Endothelial cell of umbilical vein (primary cell): Measurements from ENCODE around the gene LHFPL2. TPM values are rescaled to one million over a fixed set of nuclear protein-coding genes. Genes with fewer than 3 reads are reported as not detected.
A peak's percentile ranks its signal among the peaks of the same experiment; 100 is the strongest.

ENCODE experiments used
- BruUV-seq: library from RNA; stranded (reverse); fragments of 400-500 nt; replicated peaks from 2 replicates; lab custom pipeline; 2021; lab: Mats Ljungman, UMichigan
- CTCF ChIA-PET: fragments of 300-600, 350-600 bp; sonication (Branson Sonifier 250); formaldehyde crosslinking; loops from one replicate; lab custom pipeline; 2021; ENCODE audit warnings: antibody characterized with exemption, inconsistent platforms; lab: Charles Lee
- POLR2A ChIA-PET: fragments of 300-600, 350-600 bp; sonication (Branson Sonifier 250); formaldehyde crosslinking; loops from one replicate; lab custom pipeline; 2021; ENCODE audit warnings: antibody characterized with exemption, inconsistent platforms; lab: Charles Lee
- DNase-seq: peaks from one replicate; pipeline ENCODE4 v3.0.0-alpha.2; 2011; ENCODE audit warnings: low read depth, low spot score
- FAIRE-seq: peaks from 2 replicates; lab custom pipeline; 2011; peaks lifted over from hg19 to GRCh38; lab: Jason Lieb, UNC
- H2AFZ ChIP-seq: 2 replicates; pipeline ENCODE4 v1.6.0; 2012; ENCODE audit warnings: low read depth, low read length, control low read depth, inconsistent platforms
- H3K27ac ChIP-seq: 2 replicates; pipeline ENCODE4 v1.5.1; 2011; ENCODE audit warnings: low read depth, mild to moderate bottlenecking, control low read depth, low read length, moderate library complexity; ENCODE audit not compliant: insufficient read depth
- H3K27me3 ChIP-seq, 2 experiments: 2 replicates each; pipeline versions ENCODE4 v1.6.0 to v1.6.1; 2011; ENCODE audit warnings: low read length in 2 of 2, mixed read lengths in 1 of 2; ENCODE audit not compliant: control insufficient read depth in 2 of 2, insufficient read depth in 2 of 2
- H3K36me3 ChIP-seq, 2 experiments: 2 replicates in 1 of 2; 3 replicates in 1 of 2; pipeline ENCODE4 v1.5.1; 2011; ENCODE audit warnings: low read length in 2 of 2, mild to moderate bottlenecking in 1 of 2, moderate library complexity in 1 of 2; ENCODE audit not compliant: control insufficient read depth in 2 of 2, insufficient read depth in 2 of 2; ENCODE audit errors: extremely low read depth in 1 of 2
- H3K4me1 ChIP-seq: 3 replicates; pipeline ENCODE4 v1.5.1; 2011; ENCODE audit warnings: mild to moderate bottlenecking, low read length; ENCODE audit not compliant: control insufficient read depth, insufficient read depth; ENCODE audit errors: extremely low read depth
- H3K4me2 ChIP-seq: 2 replicates; pipeline ENCODE4 v1.6.1; 2011; ENCODE audit warnings: low read length, control low read depth, mixed read lengths; ENCODE audit not compliant: insufficient read depth
- H3K4me3 ChIP-seq, 3 experiments: fragments of 200-600 bp in 1 of 3; sonication (generic), shearing (Covaris generic) in 1 of 3; replicated peaks in 1 of 3; 2 replicates each; pipeline ENCODE4 v1.5.1; 2011 to 2016; ENCODE audit warnings: control low read depth in 3 of 3, low read length in 3 of 3, mild to moderate bottlenecking in 2 of 3, inconsistent platforms in 1 of 3, low read depth in 1 of 3, moderate library complexity in 1 of 3; ENCODE audit not compliant: insufficient read depth in 1 of 3
- H3K79me2 ChIP-seq: 2 replicates; pipeline ENCODE4 v1.6.0; 2012; ENCODE audit warnings: low read length, inconsistent platforms; ENCODE audit not compliant: control insufficient read depth, insufficient read depth
- H3K9ac ChIP-seq: replicated peaks from 2 replicates; pipeline ENCODE3; 2011; ENCODE audit warnings: low read length, control low read depth; ENCODE audit not compliant: insufficient read depth; ENCODE audit errors: extremely low read depth
- H3K9me1 ChIP-seq: replicated peaks from 3 replicates; pipeline ENCODE4 v1.6.0; 2011; ENCODE audit warnings: mild to moderate bottlenecking, low read length; ENCODE audit not compliant: control insufficient read depth, insufficient read depth; ENCODE audit errors: extremely low read depth
- H3K9me3 ChIP-seq: replicated peaks from 2 replicates; pipeline ENCODE4 v1.5.1; 2012; ENCODE audit warnings: low read length, inconsistent platforms; ENCODE audit not compliant: control insufficient read depth, insufficient read depth
- H4K20me1 ChIP-seq: replicated peaks from 2 replicates; pipeline ENCODE3; 2011; ENCODE audit warnings: mild to moderate bottlenecking, low read length; ENCODE audit not compliant: control insufficient read depth, insufficient read depth; ENCODE audit errors: extremely low read depth
- EZH2 ChIP-seq: IDR thresholded peaks from 2 replicates; pipeline ENCODE4 v1.6.1; 2012; ENCODE audit warnings: borderline replicate concordance, low read depth, mild to moderate bottlenecking, moderate library complexity, low read length, inconsistent platforms; ENCODE audit not compliant: severe bottlenecking
- FOS ChIP-seq: IDR thresholded peaks from 2 replicates; pipeline ENCODE4 v1.6.1; 2011; ENCODE audit warnings: mild to moderate bottlenecking, low read length, moderate library complexity, borderline replicate concordance; ENCODE audit not compliant: insufficient read depth
- GATA2 ChIP-seq: IDR thresholded peaks from 2 replicates; pipeline ENCODE4 v1.7.0; 2011; ENCODE audit warnings: low read depth, mild to moderate bottlenecking, moderate library complexity, mixed read lengths, low read length; ENCODE audit not compliant: insufficient read length, insufficient read depth
- JUN ChIP-seq: IDR thresholded peaks from 2 replicates; pipeline ENCODE4 v1.6.1; 2011; ENCODE audit warnings: borderline replicate concordance, low read depth; ENCODE audit not compliant: insufficient read length, insufficient read depth
- MYC ChIP-seq: IDR thresholded peaks from one replicate; pipeline ENCODE4 v1.6.1; 2011; ENCODE audit warnings: mild to moderate bottlenecking, low read depth, low read length
- POLR2A ChIP-seq: IDR thresholded peaks from 2 replicates; pipeline ENCODE4 v1.6.1; 2012; ENCODE audit warnings: low read depth, mild to moderate bottlenecking, control low read depth, low read length
- POLR2AphosphoS5 ChIP-seq: IDR thresholded peaks from 2 replicates; pipeline ENCODE4 v1.6.1; 2012; ENCODE audit warnings: low read depth, mild to moderate bottlenecking, control low read depth, low read length, moderate library complexity; ENCODE audit not compliant: insufficient read depth
- dilution Hi-C: fragments of 300-500 bp; cut with MboI; formaldehyde crosslinking; loops from one replicate; pipeline ENCODE4 v1.15.0; 2019; ENCODE audit warnings: low sequenced_read_pairs; ENCODE audit not compliant: extremely low pct_ligation_motif_present
- intact Hi-C: fragments of 100-400 bp; cut with micrococcal nuclease; formaldehyde crosslinking; loops from one replicate; pipeline ENCODE4 v1.10.0; 2022
- polyA plus RNA-seq, 4 experiments: library from polyadenylated mRNA; depleted of rRNA in 3 of 4; stranded (reverse) in 3 of 4; unstranded in 1 of 4; fragments of >200 nt; gene quantifications; 2 replicates each; pipeline versions ENCODE4 v1.2.1 to v1.2.3, GENCODE V29; 2011 to 2012; ENCODE audit warnings: missing spikeins in 1 of 4
- total RNA-seq: library from RNA; stranded (reverse); gene quantifications from 2 replicates; pipeline ENCODE4 v1.2.3, GENCODE V29; 2021
- TF ChIP-seq, protein P1 (sequence below), 2 donors: IDR thresholded peaks; 1 replicate in 1 of 2; 2 replicates in 1 of 2; pipeline ENCODE4 v1.5.1; 2011; ENCODE audit warnings: low read length in 2 of 2, mild to moderate bottlenecking in 2 of 2, moderate library complexity in 2 of 2, control low read depth in 1 of 2, inconsistent platforms in 1 of 2, low read depth in 1 of 2; ENCODE audit not compliant: insufficient read depth in 1 of 2; ENCODE audit errors: extremely low read depth in 1 of 2
- TF ChIP-seq, protein P2 (sequence below): IDR thresholded peaks from 2 replicates; pipeline ENCODE4 v1.6.1; 2011; ENCODE audit not compliant: insufficient read depth, insufficient read length

The LHFPL2 gene
- total and polyA plus RNA-seq, 2 donors (not counting 3 experiments of a cell fraction or from before 2014, with no cell fraction given): 9.6 to 36.3 TPM

DNA sequence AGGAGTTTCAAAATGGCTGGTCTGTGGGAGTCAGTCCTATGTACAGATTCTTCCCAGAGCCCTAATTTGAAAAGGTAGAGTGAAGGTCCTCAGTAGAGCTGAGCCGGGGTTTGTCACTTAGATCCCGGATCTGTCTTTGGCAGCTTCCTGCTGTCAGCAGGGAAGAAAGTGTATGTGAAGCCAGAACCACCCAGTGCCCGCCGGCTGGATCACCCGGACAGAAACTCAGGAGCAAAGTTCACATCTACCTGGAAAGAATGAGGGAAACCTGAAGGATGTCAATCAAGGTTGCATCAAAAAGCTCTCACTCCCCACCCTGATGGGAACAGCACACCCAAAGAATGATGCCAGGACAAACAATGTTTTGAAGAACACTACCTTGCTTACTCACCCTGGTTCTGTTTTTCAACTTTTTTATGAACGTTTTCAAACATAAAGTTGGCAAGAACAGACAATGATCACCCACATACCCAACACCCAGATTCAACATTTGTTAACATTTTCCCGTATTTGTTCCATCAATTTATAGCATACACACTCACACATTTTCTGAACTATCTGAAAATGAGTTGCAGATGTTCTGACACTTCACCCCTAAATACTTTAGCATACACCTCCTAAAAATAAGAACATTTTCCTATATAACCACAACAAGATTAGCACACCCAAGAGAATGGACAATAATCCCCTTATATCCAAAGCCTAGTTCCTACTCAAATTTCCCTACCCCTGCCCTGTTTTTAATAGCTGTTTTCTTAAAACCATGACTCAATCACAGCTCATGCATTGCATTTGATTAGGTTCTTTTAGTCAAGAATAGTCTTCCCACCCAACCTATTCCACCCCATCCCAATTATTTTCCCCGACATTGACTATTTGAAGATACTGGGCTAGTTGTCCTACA, 133.9 kb downstream of the LHFPL2 start:
- H3K9me3 ChIP-seq: no peaks in the 10 kb centered on the region
- no peak overlapping the region for H3K27ac ChIP-seq
- no peaks in the 10 kb centered on the region for H3K27me3 ChIP-seq
- no peaks in the 10 kb centered on the region for H4K20me1 ChIP-seq
- no peak overlapping the region for H3K9ac ChIP-seq
- POLR2A ChIA-PET: no interaction called here
- H3K4me1 ChIP-seq: peaks cover 29% of the 10 kb centered on the region
- H2AFZ ChIP-seq: no peak overlapping the region
- H3K4me3 ChIP-seq: no peak overlapping the region
- FAIRE-seq: no peak
- no peaks in the 10 kb centered on the region for H3K9me1 ChIP-seq
- no peaks in the 10 kb centered on the region for H3K79me2 ChIP-seq
- CTCF ChIA-PET: interaction anchor here (1.6 to 6.4 kb wide), 2 partner anchors 10 to 19 kb away, joined by 5 to 26 read pairs; no protein-coding TSS in a partner anchor
- H3K36me3 ChIP-seq: peaks cover 0 to 2% of the 10 kb centered on the region in 2 experiments
- intact Hi-C loops (no loop called here), dilution Hi-C loops (no loop called here)
- no peak for DNase-seq
- no TSS peak for BruUV-seq
- no peak for TF ChIP-seq GATA2
- peak; percentile 11 for TF ChIP-seq FOS
- no peak overlapping the region for H3K4me2 ChIP-seq

GRCh38 chr5:78513441-78513840, 135.1 kb downstream of the LHFPL2 start:
- POLR2A ChIA-PET: no interaction called here
- H3K4me2 ChIP-seq: no peak overlapping the region
- no peak overlapping the region for H2AFZ ChIP-seq
- no TSS peak for BruUV-seq
- H4K20me1 ChIP-seq: no peaks in the 10 kb centered on the region
- no peaks in the 10 kb centered on the region for H3K79me2 ChIP-seq
- DNase-seq (no peak), FAIRE-seq (no peak)
- TF ChIP-seq POLR2AphosphoS5: no peak
- no peak for TF ChIP-seq GATA2
- no peak for TF ChIP-seq MYC
- no peak for TF ChIP-seq FOS
- TF ChIP-seq EZH2: no peak
- no peak for TF ChIP-seq POLR2A
- TF ChIP-seq, protein P1, sequence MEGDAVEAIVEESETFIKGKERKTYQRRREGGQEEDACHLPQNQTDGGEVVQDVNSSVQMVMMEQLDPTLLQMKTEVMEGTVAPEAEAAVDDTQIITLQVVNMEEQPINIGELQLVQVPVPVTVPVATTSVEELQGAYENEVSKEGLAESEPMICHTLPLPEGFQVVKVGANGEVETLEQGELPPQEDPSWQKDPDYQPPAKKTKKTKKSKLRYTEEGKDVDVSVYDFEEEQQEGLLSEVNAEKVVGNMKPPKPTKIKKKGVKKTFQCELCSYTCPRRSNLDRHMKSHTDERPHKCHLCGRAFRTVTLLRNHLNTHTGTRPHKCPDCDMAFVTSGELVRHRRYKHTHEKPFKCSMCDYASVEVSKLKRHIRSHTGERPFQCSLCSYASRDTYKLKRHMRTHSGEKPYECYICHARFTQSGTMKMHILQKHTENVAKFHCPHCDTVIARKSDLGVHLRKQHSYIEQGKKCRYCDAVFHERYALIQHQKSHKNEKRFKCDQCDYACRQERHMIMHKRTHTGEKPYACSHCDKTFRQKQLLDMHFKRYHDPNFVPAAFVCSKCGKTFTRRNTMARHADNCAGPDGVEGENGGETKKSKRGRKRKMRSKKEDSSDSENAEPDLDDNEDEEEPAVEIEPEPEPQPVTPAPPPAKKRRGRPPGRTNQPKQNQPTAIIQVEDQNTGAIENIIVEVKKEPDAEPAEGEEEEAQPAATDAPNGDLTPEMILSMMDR (IDR thresholded peaks at IDR 0.05; ENCODE audit: extremely low read depth in 1 of 2, insufficient read depth in 1 of 2, low read depth in 1 of 2, low read length in 2 of 2): no peak
- TF ChIP-seq JUN: no peak
- TF ChIP-seq, protein P2, sequence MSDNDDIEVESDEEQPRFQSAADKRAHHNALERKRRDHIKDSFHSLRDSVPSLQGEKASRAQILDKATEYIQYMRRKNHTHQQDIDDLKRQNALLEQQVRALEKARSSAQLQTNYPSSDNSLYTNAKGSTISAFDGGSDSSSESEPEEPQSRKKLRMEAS: no peak
- dilution Hi-C loops: no loop called here
- no peak overlapping the region for H3K4me3 ChIP-seq
- H3K9me1 ChIP-seq: no peaks in the 10 kb centered on the region
- CTCF ChIA-PET: interaction anchor here (6.4 kb wide), 1 partner anchor 20 kb away, joined by 26 read pairs; no protein-coding TSS in a partner anchor
- H3K9me3 ChIP-seq: no peaks in the 10 kb centered on the region
- peaks cover 0 to 4% of the 10 kb centered on the region in 2 experiments for H3K36me3 ChIP-seq
- intact Hi-C loops: no loop called here
- H3K9ac ChIP-seq: no peak overlapping the region
- H3K27me3 ChIP-seq: no peaks in the 10 kb centered on the region
- H3K27ac ChIP-seq: no peak overlapping the region
- peaks cover 18% of the 10 kb centered on the region for H3K4me1 ChIP-seq
